Osteoblast (primary cell): Measurements from ENCODE around the gene EDEM1. TPM values are rescaled to one million over a fixed set of nuclear protein-coding genes. Genes with fewer than 3 reads are reported as not detected.
"Not testable (repeated sequence)": the region's sequence is repeated elsewhere in the genome, so short reads cannot be mapped to it uniquely, and the experiment has no call there.

Experiments
- DNase-seq: peaks from one replicate; pipeline ENCODE4 v3.0.0; 2011; ENCODE audit warnings: low spot score, mixed read lengths; ENCODE audit not compliant: insufficient read length; ENCODE audit errors: missing footprints
- H2AFZ ChIP-seq: 2 replicates; pipeline ENCODE4 v1.6.0; 2011; ENCODE audit warnings: mild to moderate bottlenecking, low read length
- H3K27ac ChIP-seq: 2 replicates; pipeline ENCODE4 v1.5.1; 2011; ENCODE audit warnings: mild to moderate bottlenecking, low read depth, low read length, moderate library complexity
- H3K27me3 ChIP-seq: 2 replicates; pipeline ENCODE4 v1.6.0; 2012; ENCODE audit warnings: mild to moderate bottlenecking, control low read depth, inconsistent platforms, low read length, moderate library complexity; ENCODE audit not compliant: insufficient read depth
- H3K36me3 ChIP-seq: 2 replicates; pipeline ENCODE4 v1.5.1; 2011; ENCODE audit warnings: mild to moderate bottlenecking, low read length, control low read depth, moderate library complexity; ENCODE audit not compliant: insufficient read depth
- H3K4me1 ChIP-seq: 2 replicates; pipeline ENCODE4 v1.5.1; 2011; ENCODE audit warnings: mild to moderate bottlenecking, low read length, control low read depth, moderate library complexity; ENCODE audit not compliant: insufficient read depth
- H3K4me2 ChIP-seq: 2 replicates; pipeline ENCODE4 v1.6.0; 2011; ENCODE audit warnings: mild to moderate bottlenecking, low read length; ENCODE audit not compliant: insufficient read depth
- H3K4me3 ChIP-seq: fragments of 200-600 bp; sonication (generic); 3 replicates; pipeline ENCODE4 v1.5.1; 2012; ENCODE audit warnings: mild to moderate bottlenecking, low read length, inconsistent platforms; ENCODE audit not compliant: insufficient read depth
- H3K79me2 ChIP-seq: 2 replicates; pipeline ENCODE4 v1.6.0; 2012; ENCODE audit warnings: mild to moderate bottlenecking, low read length, control low read depth, inconsistent platforms; ENCODE audit not compliant: insufficient read depth
- H3K9me3 ChIP-seq: 2 replicates; pipeline ENCODE4 v1.5.1; 2011; ENCODE audit warnings: low read depth, low read length, control low read depth
- H4K20me1 ChIP-seq: 2 replicates; pipeline ENCODE4 v1.6.0; 2012; ENCODE audit warnings: mild to moderate bottlenecking, low read length, control low read depth; ENCODE audit not compliant: insufficient read depth
- total RNA-seq: library from RNA; depleted of rRNA; stranded (reverse); fragments of >200 nt; gene quantifications from 2 replicates; pipeline ENCODE4 v1.2.3, GENCODE V29; 2012
- TF ChIP-seq, protein P1 (sequence below): IDR thresholded peaks from 2 replicates; pipeline ENCODE4 v1.5.1; 2011; ENCODE audit warnings: mild to moderate bottlenecking, low read depth, low read length, moderate library complexity; ENCODE audit errors: extremely low read depth

The EDEM1 gene
- total RNA-seq, 1 donor, result 38.7 TPM

DNA sequence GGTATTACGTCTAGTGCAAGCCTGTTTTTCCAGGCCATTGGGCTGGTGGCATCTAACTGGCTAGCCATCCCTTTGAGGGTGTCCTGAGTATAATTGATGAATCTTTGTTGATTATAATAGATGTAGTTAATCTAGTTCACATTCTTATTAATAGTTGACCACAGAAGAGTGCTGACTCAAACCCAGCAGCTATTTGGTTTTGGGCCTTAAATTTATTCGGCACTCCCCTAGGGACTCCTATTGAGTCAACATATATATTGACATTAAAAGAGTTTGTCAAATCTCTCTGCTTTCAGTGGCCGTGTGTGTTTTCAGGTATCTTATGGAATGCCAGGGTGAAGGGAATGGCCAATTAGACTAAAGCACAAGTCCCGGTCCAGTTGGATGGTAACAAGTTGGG is 45.7 kb upstream of the EDEM1 start:
- peaks cover 4% of the 10 kb centered on the region for H3K36me3 ChIP-seq
- peaks cover 67% of the 10 kb centered on the region for H4K20me1 ChIP-seq
- peaks cover 29% of the 10 kb centered on the region for H3K4me1 ChIP-seq
- DNase-seq, result no peak
- no peak overlapping the region for H2AFZ ChIP-seq
- peaks cover 99% of the 10 kb centered on the region for H3K79me2 ChIP-seq
- H3K4me2 ChIP-seq, result no peak overlapping the region
- no peaks in the 10 kb centered on the region for H3K9me3 ChIP-seq
- no peak overlapping the region for H3K27ac ChIP-seq
- H3K27me3 ChIP-seq, result no peaks in the 10 kb centered on the region
- no peak overlapping the region for H3K4me3 ChIP-seq
- TF ChIP-seq, protein P1, sequence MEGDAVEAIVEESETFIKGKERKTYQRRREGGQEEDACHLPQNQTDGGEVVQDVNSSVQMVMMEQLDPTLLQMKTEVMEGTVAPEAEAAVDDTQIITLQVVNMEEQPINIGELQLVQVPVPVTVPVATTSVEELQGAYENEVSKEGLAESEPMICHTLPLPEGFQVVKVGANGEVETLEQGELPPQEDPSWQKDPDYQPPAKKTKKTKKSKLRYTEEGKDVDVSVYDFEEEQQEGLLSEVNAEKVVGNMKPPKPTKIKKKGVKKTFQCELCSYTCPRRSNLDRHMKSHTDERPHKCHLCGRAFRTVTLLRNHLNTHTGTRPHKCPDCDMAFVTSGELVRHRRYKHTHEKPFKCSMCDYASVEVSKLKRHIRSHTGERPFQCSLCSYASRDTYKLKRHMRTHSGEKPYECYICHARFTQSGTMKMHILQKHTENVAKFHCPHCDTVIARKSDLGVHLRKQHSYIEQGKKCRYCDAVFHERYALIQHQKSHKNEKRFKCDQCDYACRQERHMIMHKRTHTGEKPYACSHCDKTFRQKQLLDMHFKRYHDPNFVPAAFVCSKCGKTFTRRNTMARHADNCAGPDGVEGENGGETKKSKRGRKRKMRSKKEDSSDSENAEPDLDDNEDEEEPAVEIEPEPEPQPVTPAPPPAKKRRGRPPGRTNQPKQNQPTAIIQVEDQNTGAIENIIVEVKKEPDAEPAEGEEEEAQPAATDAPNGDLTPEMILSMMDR, result no peak

DNA sequence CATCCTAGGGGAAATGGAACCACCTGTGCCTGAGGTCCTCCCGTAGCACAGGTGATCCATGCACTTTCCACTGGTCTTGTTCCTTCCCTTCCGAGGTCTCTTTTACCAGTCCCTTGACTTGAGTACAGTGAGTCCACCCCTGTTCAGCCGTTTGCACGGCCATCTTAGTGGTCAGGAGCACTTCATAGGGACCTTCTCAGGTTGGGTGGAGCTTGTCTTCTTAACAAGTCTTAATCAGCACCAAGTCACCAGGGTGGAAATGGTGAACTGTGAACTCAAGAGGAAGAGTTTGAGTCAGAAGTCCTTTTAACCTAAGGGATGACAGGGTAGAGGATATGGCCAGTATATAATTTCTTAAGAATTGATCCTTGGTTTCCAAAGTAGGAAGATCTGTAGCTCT is 44.0 kb upstream of the EDEM1 start:
- Histone ChIP-seq H2AFZ (no peak overlapping the region), H3K4me1 (peaks cover 15% of the 10 kb centered on the region), H3K4me3 (no peak overlapping the region), H3K27me3 (no peaks in the 10 kb centered on the region), H3K36me3 (peaks cover 4% of the 10 kb centered on the region), H3K4me2 (no peak overlapping the region), H3K79me2 (peaks cover 99% of the 10 kb centered on the region), H4K20me1 (peaks cover 63% of the 10 kb centered on the region), H3K9me3 (no peaks in the 10 kb centered on the region), H3K27ac (no peak overlapping the region)
- TF ChIP-seq, protein P1, result no peak
- DNase-seq, result no peak

DNA sequence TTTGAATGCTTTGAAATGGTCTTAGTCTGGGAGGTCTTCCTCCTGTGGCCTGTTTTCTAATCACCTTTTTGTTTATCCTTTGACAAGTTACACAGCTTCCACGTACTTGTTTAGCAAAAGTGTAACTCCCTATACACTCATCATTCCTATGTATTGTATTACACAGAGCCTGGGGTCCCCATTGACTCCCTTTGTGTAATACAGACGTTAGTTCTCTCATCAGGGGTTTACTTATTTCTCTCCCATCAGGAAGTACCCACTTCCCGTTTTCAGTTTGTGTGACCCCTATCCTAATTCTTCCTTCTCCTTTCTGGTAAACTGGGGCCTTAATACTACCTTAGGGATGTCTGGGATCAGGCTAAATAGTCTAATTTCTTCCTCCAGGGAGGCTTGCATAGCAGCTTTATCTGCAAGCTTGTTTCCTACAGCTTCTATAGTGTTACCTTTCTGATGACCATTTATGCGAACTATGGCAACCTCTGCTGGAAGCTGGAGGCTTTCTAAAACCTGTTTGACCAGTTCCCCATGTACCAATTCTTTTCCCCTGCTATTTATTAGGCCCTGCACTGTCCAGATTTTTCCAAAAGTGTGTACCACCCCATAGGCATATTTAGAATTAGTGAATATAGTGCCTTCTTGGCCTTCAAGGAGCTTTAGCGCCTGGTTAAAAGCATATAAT is 43.1 kb upstream of the EDEM1 start:
- Histone ChIP-seq H3K9me3 (no peaks in the 10 kb centered on the region), H3K27me3 (no peaks in the 10 kb centered on the region), H2AFZ (no peak overlapping the region), H3K27ac (no peak overlapping the region), H3K4me3 (no peak overlapping the region), H3K4me2 (no peak overlapping the region), H3K36me3 (peaks cover 4% of the 10 kb centered on the region), H4K20me1 (peaks cover 61% of the 10 kb centered on the region), H3K4me1 (peaks cover 5% of the 10 kb centered on the region), H3K79me2 (peaks cover 100% of the 10 kb centered on the region)
- TF ChIP-seq, protein P1, result no peak
- DNase-seq, result no peak

DNA sequence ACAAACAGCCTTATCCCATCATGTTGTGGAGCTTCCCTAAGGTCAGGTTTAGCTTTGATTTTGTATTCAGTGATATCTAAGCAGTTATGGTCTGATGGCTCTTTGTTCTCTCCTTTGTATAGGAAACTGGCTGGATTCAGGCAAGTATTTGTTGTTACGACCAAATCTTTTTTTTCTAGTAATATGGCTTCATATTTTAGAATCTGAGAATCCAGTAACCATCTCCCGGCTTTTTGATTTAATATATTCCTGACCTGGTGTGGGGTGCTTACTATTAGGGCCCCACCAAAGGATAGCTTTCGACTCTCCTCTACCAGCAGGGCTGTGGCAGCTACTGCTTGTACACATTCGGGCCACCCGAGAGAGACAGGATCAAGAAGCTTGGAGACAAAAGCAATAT is 42.4 kb upstream of the EDEM1 start:
- Histone ChIP-seq H3K9me3 (no peaks in the 10 kb centered on the region), H3K27ac (no peak overlapping the region), H3K4me2 (no peak overlapping the region), H3K27me3 (no peaks in the 10 kb centered on the region), H3K79me2 (peaks cover 100% of the 10 kb centered on the region), H3K4me1 (no peaks in the 10 kb centered on the region), H4K20me1 (peaks cover 61% of the 10 kb centered on the region), H3K36me3 (peaks cover 4% of the 10 kb centered on the region), H3K4me3 (no peak overlapping the region), H2AFZ (no peak overlapping the region)
- TF ChIP-seq, protein P1, result no peak
- DNase-seq, result no peak

DNA sequence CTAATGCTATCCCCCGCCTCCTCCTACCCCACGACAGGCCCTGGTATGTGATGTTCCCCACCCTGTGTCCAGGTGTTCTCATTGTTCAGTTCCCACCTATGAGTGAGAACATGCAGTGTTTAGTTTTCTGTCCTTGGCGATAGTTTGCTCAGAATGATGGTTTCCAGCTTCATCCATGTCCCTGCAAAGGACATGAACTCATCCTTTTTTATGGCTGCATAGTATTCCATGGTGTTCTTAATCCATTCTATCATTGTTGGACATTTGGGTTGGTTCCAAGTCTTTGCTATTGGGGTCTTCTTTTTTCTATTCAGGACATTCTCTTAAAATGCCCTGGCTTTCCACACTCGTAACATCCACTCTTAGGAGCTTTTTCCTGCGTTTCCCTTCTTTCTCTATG is 40.4 kb upstream of the EDEM1 start:
- not testable (repeated sequence) for H2AFZ ChIP-seq, H3K4me2 ChIP-seq, H3K9me3 ChIP-seq, H3K4me3 ChIP-seq, DNase-seq, H3K36me3 ChIP-seq, H3K27ac ChIP-seq, H3K4me1 ChIP-seq, H3K27me3 ChIP-seq
- Histone ChIP-seq H4K20me1 (peaks cover 48% of the 10 kb centered on the region), H3K79me2 (peaks cover 97% of the 10 kb centered on the region)
